Adrenal gland (tissue), 5 donors: Measurements from ENCODE around the gene LMF1.

Experiments
- CTCF ChIP-seq, 6 experiments: fragments of 450-650 bp in 4 of 6; fragments of 200-600 bp in 2 of 6; sonication (generic) in 1 of 6; IDR thresholded peaks; 1 replicate in 5 of 6; 2 replicates in 1 of 6; pipeline versions ENCODE4 v1.5.1 to v1.8.0; 2016 to 2021; ENCODE audit warnings: antibody characterized with exemption in 6 of 6, mild to moderate bottlenecking in 2 of 6, moderate library complexity in 1 of 6
- POLR2A ChIP-seq, 2 donors: fragments of 450-650 bp; IDR thresholded peaks; one replicate each; pipeline ENCODE4 v1.6.1; 2017; ENCODE audit warnings: antibody characterized with exemption in 2 of 2, mild to moderate bottlenecking in 2 of 2, moderate library complexity in 1 of 2
- donor health status: DM: no; HTN: no; CAD: no.

GRCh38 chr16:874366-875181 is 96.2 kb downstream of the LMF1 start:
- no peak for TF ChIP-seq CTCF (IDR thresholded peaks at IDR 0.05)
- no peak for TF ChIP-seq POLR2A (IDR thresholded peaks at IDR 0.05)
